ACC112 (cell line): ENCODE data around the gene SH3PXD2A.

ENCODE experiments used
- H2AFZ ChIP-seq: fragments of 200-600 bp; sonication (generic); one replicate; pipeline ENCODE4 v1.6.0; 2017; ENCODE audit warnings: antibody characterized with exemption, low read length; ENCODE audit not compliant: unreplicated experiment
- H3K27ac ChIP-seq: fragments of 200-600 bp; sonication (generic); 2 replicates; pipeline ENCODE4 v1.5.1; 2014; ENCODE audit warnings: low read depth, mild to moderate bottlenecking, antibody characterized with exemption, low read length, moderate library complexity
- H3K27me3 ChIP-seq: fragments of 200-600 bp; sonication (generic); 2 replicates; pipeline ENCODE4 v1.6.1; 2014; ENCODE audit warnings: mild to moderate bottlenecking, antibody characterized with exemption, low read length, moderate library complexity, mixed read lengths; ENCODE audit not compliant: insufficient read depth
- H3K36me3 ChIP-seq: fragments of 200-600 bp; sonication (generic); 2 replicates; pipeline ENCODE4 v1.6.1; 2016; ENCODE audit warnings: mild to moderate bottlenecking, antibody characterized with exemption, low read length, moderate library complexity, mixed read lengths; ENCODE audit not compliant: insufficient read depth
- H3K4me1 ChIP-seq: fragments of 200-600 bp; sonication (generic); one replicate; pipeline ENCODE4 v1.6.1; 2016; ENCODE audit warnings: low read length, mixed read lengths; ENCODE audit not compliant: insufficient read depth, unreplicated experiment, control insufficient read depth
- H3K4me3 ChIP-seq: fragments of 200-600 bp; sonication (generic); 2 replicates; pipeline ENCODE4 v1.5.1; 2014; ENCODE audit warnings: mild to moderate bottlenecking, low read depth, low read length
- H3K79me2 ChIP-seq: fragments of 200-600 bp; sonication (generic); one replicate; pipeline ENCODE4 v1.6.0; 2016; ENCODE audit warnings: low read length; ENCODE audit not compliant: control insufficient read depth, unreplicated experiment, insufficient read depth

SH3PXD2A gene

GRCh38 chr10:103564776-103565520 is 290.4 kb downstream of the SH3PXD2A start:
- Histone ChIP-seq H3K4me3 (no peak overlapping the region), H2AFZ (no peak overlapping the region), H3K79me2 (no peaks in the 10 kb centered on the region), H3K4me1 (no peaks in the 10 kb centered on the region), H3K27me3 (peaks cover 17% of the 10 kb centered on the region; the same call in 1 of the 2 replicates), H3K27ac (no peak overlapping the region), H3K36me3 (no peaks in the 10 kb centered on the region)

- Histone ChIP-seq H3K4me1 (no peaks in the 10 kb centered on the region), H3K79me2 (no peaks in the 10 kb centered on the region), H3K27ac (no peak overlapping the region)
Measured at GRCh38 chr10:103564116-103564501, 291.3 kb downstream of the SH3PXD2A start.

GRCh38 chr10:103563231-103564115 is 291.9 kb downstream of the SH3PXD2A start:
- Histone ChIP-seq H3K36me3 (no peaks in the 10 kb centered on the region), H3K27me3 (peaks cover 11% of the 10 kb centered on the region; the same call in 1 of the 2 replicates), H3K27ac (no peak overlapping the region), H3K4me3 (no peak overlapping the region), H2AFZ (no peak overlapping the region), H3K4me1 (no peaks in the 10 kb centered on the region), H3K79me2 (no peaks in the 10 kb centered on the region)

More at GRCh38 chr10:103564116-103564501, 291.3 kb downstream of the SH3PXD2A start:
- Histone ChIP-seq H3K4me3 (no peak overlapping the region), H3K36me3 (no peaks in the 10 kb centered on the region), H2AFZ (no peak overlapping the region), H3K27me3 (peaks cover 11% of the 10 kb centered on the region; the same call in 1 of the 2 replicates)

- Histone ChIP-seq H3K27me3 (peaks cover 11% of the 10 kb centered on the region; the same call in 1 of the 2 replicates), H3K4me1 (no peaks in the 10 kb centered on the region), H3K36me3 (no peaks in the 10 kb centered on the region), H2AFZ (no peak overlapping the region), H3K27ac (no peak overlapping the region), H3K79me2 (no peaks in the 10 kb centered on the region), H3K4me3 (no peak overlapping the region)
Measured at GRCh38 chr10:103562383-103562782, 293.0 kb downstream of the SH3PXD2A start.

GRCh38 chr10:103560886-103561285 is 294.5 kb downstream of the SH3PXD2A start:
- Histone ChIP-seq H3K4me1 (peaks cover under 1% of the 10 kb centered on the region), H3K4me3 (no peak overlapping the region), H2AFZ (no peak overlapping the region), H3K27me3 (peaks cover 16% of the 10 kb centered on the region), H3K79me2 (no peaks in the 10 kb centered on the region), H3K36me3 (no peaks in the 10 kb centered on the region), H3K27ac (no peak overlapping the region)

- Histone ChIP-seq H3K36me3 (no peaks in the 10 kb centered on the region), H2AFZ (no peak overlapping the region), H3K27me3 (peaks cover 24% of the 10 kb centered on the region), H3K4me1 (peaks cover 7% of the 10 kb centered on the region), H3K79me2 (no peaks in the 10 kb centered on the region), H3K4me3 (no peak overlapping the region), H3K27ac (no peak overlapping the region)
Measured at GRCh38 chr10:103559776-103560175, 295.6 kb downstream of the SH3PXD2A start.

GRCh38 chr10:103558911-103559310 is 296.5 kb downstream of the SH3PXD2A start:
- Histone ChIP-seq H3K27ac (no peak overlapping the region), H3K79me2 (no peaks in the 10 kb centered on the region), H3K27me3 (peaks cover 24% of the 10 kb centered on the region), H3K4me1 (peaks cover 7% of the 10 kb centered on the region), H3K4me3 (no peak overlapping the region), H3K36me3 (no peaks in the 10 kb centered on the region), H2AFZ (no peak overlapping the region)

- H3K4me3 ChIP-seq: no peak overlapping the region
- H3K4me1 ChIP-seq: peaks cover 7% of the 10 kb centered on the region
- H2AFZ ChIP-seq: no peak overlapping the region
- H3K27ac ChIP-seq: no peak overlapping the region
- H3K36me3 ChIP-seq: no peaks in the 10 kb centered on the region
- H3K79me2 ChIP-seq: no peaks in the 10 kb centered on the region
- H3K27me3 ChIP-seq: peaks cover 29% of the 10 kb centered on the region
Measured at GRCh38 chr10:103557455-103557854, 297.9 kb downstream of the SH3PXD2A start.

- H3K4me3 ChIP-seq: no peak overlapping the region
- H2AFZ ChIP-seq: no peak overlapping the region
- no peaks in the 10 kb centered on the region for H3K79me2 ChIP-seq
- H3K4me1 ChIP-seq: peaks cover 7% of the 10 kb centered on the region
- no peak overlapping the region for H3K27ac ChIP-seq
- H3K36me3 ChIP-seq: no peaks in the 10 kb centered on the region
- peaks cover 35% of the 10 kb centered on the region for H3K27me3 ChIP-seq
Measured at GRCh38 chr10:103556383-103557007, 298.9 kb downstream of the SH3PXD2A start.

GRCh38 chr10:103555712-103556111 is 299.7 kb downstream of the SH3PXD2A start:
- Histone ChIP-seq H3K27me3 (peaks cover 32% of the 10 kb centered on the region), H3K4me1 (peaks cover 7% of the 10 kb centered on the region), H2AFZ (no peak overlapping the region), H3K4me3 (peak overlapping the region; percentile 68), H3K79me2 (no peaks in the 10 kb centered on the region), H3K36me3 (no peaks in the 10 kb centered on the region), H3K27ac (no peak overlapping the region)
